Activated CD4-positive, alpha-beta T cell treated with anti-CD3 and anti-CD28 coated beads for 4 hours (primary cell): Measurements from ENCODE around the gene ITPR3.
A peak's percentile ranks its signal among the peaks of the same experiment; 100 is the strongest.

Experiments
- DNase-seq, 2 donors: peaks; one replicate each; pipeline ENCODE4 v3.0.0-alpha.2; 2020

Gene ITPR3

DNA sequence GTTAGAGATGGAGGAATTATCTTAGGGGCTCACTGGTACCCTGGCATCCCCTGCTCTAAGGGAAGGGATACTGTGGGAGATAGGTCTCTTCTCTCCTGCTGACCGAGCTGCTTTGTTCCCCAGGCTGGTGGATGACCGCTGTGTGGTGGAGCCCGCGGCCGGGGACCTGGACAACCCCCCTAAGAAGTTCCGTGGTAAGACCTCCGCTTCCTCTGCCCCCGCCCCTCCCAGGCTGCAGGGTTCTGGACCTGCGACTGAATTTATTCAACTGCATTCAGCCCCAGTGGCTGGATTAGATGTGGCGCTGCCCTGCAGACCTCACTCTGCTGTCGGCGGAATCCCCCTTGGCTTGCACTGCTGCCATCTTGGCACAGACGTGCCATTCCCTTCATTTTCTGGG lies 19.2 kb downstream of the ITPR3 start:
- DNase-seq, result no peak

DNA sequence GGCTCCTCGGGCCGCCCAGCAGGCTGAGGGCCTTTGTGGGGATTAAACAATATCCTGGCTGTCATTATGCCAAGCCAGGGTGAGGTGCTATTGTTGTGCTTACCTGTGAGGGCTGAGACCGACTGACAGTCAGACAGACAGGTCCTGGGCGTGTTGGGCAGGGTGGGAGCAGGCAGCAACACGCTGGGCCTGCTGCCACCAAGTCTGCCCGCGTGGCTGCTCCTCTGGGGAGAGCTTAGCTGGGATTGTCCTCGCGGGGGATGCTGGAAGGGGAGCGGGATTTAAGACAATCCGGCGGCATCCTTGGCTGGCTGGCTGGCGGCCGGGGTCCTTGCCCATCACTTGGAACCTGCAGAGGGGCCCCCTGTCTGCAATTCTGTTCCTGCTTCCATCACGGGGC lies 20.0 kb downstream of the ITPR3 start:
- no peak for DNase-seq

DNA sequence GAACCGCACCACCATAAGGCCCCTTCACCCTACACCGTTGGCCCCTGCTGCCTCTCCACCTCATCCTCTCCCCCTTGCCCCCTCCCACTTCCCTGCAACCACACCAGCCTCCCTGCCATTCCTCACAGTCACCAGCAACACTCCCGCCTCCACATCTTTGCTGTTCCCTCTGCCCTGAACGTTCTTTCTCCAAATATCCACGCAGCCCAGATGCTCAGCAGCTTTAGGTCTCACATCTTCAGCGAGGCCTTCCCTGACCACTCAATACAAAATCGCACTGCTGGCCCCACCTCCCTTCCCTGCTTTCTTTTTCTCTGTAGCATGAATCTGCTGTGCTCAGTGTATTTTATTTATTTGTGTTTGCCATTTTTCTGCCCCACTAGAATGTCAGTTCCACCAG lies 20.5 kb downstream of the ITPR3 start:
- DNase-seq, result no peak

DNA sequence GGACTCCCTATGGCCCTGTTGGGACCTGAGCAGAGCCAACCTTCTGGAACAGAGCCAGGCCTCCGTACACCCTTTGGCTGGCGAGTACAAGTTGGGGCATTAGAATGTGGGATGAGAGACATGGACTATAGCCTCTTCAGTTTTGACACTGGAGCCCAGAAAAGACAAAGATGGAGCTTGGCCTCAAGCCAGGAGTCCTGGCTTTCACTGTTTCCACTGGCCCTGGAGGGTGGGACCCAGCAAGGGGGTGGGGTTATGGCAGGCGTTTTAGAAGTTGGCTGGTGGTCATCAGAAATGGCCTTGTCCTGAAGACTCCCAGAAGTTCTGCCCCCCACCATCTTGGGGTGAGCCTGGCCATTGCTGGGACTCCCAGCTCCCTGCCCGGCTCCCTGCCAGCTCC lies 21.8 kb downstream of the ITPR3 start:
- DNase-seq, result no peak

DNA sequence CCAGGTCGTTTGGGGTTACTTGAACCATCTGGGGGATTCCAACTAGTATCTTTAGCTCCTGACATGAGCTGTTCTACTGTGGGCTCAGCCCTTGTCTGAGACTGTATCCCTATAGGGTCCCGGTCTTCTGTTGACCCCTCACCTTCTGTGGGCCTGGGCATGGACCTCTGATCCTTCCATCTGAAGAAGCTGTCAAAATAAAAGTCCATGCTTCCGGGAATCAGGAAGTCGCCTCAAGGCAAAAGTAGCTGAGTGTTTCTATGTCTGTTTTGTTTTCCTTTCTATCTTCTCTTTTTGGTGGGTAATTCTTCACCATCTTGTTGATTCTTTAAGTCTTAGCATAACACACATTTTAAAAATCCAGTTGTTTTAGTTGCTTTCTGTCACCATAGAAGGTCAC lies 30.3 kb downstream of the ITPR3 start:
- no peak for DNase-seq

DNA sequence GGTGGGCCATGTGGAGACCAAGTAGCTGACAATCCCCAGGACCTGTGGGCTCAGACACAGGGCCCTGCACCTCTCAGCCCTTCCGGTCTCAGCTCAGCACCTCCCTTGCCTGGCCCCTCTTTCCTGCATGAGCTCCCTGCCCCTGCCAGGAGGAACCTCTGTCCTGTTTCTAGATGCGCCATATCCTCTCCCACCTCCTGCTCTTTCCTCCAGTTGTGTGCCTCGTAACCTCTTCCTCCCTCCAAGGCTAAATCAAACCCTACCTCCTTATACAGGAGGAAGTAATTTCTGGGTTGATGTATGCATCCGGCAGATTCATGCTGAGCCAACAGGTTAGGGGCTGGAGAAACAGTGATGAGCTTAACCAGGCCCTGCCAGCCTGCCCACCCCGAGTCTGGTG lies 30.9 kb downstream of the ITPR3 start:
- DNase-seq, result no peak

DNA sequence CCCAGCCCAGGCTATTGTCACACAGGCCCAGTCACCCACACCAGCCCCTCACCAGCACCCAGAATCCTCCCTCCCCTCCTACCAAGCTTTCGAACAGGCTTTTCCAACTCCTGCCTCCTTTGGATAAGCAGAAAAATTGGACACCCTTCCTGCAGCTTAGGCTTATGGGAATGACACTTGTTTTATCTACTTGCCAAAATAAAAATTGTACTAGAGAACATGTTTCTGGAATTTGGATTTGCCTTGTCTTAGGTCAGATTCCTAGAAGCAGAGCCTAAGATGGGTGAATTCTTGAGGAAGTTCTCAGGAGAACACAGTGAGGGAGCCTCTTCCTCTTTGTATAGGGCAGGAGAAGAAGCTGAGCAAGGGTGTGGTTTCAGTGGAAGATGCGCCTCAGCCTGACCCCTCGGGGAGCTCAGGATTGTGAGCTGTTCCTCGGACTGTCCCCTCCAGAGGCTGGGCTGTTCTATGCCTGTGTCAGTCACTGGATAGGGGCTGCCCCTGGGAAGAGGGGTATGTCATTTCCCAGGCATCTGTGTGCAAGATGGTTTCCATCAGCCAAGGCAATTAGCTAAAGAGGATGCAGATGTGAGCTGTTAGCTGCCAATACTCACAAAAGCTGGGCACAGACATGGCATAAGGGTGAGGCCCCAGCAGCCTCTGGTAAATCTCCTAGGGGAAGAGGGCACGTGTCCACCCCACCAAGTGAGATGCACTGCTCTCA lies 33.9 kb downstream of the ITPR3 start:
- no peak for DNase-seq

DNA sequence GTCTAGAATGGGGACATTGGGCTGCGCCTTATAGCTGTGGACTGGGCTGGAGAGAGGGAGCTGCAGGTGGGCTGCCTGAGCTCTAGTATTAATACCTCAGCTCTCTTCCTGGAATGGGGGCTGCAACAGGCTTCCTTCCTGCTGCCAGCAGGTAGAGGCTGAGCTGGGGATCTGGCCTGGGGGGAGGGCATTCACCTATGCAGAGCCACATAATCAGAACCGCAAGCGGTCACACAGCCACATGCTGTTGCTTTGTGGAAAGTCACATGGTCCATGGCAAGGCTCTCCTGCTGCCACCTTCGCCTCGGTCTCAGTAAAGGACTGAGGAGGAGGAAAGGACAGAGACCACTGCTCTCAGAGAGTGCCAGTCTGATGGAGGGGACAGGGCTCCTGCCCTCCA lies 35.7 kb downstream of the ITPR3 start:
- no peak for DNase-seq

DNA sequence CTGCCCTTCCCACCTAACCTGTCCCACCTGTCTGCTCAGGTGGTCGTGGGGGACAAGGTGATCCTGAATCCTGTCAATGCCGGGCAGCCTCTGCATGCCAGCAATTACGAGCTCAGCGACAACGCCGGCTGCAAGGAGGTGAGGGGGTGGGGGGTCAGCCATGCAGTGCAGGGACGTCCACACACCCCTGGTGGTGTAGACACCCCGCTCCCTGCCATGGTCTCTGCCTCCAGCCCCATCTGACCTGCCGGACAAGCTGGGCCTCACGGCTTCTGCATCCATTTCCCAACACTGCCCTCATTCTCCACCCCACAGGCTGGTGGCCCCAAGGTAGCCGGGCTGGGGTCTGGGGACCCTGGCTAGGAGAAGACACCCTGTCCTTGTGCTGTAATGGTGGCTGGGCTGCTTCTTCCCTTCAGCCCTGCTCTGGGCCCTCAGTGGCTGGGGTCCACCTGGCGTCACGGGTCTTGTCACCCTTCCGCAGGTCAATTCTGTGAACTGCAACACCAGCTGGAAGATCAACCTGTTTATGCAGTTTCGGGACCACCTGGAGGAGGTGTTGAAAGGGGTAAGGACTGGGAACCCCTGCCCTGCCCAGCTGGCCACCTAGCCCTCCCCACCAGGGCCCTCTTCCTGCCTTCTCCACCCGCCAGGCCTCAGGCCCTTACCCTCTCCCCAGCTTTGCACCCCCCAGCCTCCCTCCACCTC lies 38.0 kb downstream of the ITPR3 start:
- DNase-seq, result no peak

DNA sequence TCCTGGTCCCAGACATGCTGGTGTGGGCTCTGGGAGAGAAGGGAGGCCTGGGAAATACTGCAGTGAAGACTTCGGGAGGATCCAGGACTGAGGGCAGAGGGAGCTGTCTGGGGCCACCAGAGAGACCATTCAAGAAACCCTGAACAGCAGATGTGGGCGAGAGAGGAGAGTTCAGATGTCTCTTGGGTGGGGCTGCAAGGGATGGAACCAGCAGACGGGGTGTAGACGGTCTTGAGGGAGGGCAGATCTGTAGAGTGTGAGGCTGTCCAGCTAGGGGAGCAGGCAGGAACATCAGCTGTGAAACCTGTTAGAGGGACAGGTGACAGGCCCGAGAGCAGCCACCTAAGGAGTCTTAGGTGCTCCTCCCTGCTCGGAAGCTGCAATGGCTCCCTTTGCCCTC lies 38.9 kb downstream of the ITPR3 start:
- DNase-seq, result no peak

DNA sequence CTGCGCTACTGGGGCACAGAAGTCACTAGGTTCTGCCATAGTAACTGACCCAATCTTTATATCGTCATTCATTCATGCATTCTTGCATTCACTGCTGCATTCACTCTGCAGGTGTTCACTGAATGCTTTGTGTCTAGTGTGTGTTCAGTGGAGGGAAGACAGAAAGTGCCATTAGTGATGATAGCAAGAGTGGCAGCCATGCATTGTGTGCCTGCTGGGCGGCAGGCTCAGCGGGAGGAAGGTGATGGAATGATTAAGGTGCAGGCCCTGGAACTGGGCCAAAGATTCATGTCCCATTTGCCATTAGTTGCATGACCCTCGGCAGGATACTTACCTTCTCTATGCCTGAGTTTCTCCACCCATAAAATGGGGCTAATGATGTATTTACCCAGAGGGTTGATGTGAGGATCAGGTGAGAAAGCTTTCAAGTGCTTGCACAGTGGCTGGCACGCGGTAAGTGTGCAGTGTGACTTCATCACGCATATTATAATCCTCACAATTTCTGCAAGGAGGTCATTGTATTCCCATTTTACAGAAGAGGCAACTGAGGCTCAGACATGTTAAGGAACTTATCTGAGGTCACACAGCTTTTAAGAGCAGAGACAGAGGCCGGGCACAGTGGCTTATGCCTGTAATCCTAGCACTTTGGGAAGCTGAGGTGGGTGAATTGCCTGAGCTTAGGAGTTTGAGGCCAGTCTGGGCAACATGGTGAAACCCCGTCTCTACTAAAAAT lies 40.1 kb downstream of the ITPR3 start:
- no peak for DNase-seq

DNA sequence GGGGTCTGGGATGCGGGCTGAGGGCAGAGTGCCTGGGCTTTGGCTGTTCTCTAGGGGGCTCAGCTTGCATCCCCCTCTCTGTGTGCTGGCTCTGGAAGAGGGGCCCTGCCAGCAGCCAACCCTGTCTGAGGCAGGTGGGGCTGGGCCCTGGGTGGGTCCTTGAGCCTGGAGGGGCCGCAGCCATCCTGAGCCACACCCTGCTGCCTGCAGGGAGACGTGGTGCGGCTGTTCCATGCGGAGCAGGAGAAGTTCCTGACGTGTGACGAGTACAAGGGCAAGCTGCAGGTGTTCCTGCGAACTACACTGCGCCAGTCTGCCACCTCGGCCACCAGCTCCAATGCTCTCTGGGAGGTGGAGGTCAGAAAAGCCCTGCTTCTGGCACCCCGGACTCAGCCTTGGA lies 41.2 kb downstream of the ITPR3 start:
- DNase-seq, result no peak

DNA sequence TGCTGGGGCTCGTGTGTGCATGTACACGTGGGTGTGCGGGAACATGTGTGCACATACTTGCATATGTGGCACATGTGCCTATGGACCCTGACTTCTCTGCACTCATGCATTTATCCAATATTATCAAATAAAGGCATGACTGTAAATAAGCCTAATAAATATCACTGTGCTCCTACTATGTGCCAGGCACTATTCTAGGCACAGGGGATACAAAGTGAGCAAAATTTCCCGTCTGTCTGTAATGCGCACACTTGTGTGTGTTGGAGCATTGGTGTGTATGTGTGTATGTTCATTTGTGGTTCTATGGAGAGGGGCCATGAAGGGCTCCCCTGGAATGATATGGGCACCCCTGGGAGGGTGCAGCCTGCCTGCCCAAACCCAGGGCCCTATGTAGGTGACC lies 41.9 kb downstream of the ITPR3 start:
- no peak for DNase-seq

DNA sequence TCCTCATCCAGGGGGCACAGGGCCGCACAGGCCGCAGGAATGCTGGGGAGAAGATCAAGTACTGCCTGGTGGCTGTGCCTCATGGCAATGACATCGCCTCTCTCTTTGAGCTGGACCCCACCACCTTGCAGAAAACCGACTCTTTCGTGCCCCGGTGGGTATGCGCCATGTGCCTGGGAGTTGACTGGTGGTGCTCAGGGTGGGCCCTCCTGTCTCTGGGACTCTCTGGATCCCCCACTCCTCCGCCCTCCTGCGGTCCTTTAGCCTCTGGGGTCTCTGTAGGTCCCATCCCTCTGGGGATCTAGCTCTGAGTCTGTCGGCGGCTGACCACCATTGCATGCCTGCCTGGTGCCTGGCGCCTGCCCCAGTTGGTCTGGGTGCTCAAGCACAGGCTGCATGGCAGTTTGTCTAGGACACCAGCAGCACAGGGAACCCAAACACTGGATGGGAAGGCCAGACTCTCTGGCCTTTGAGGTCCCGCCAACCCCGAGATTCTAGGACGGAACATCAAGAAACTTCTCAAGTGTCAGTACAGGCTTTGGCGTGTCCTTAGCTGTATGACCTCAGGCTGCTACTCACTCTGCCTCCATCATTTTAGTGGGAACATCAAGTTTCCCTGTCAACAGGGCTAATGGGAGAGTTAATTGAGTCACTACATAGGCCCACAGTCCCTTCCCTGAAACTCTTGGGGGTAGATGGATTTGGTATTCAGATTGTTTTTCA lies 42.8 kb downstream of the ITPR3 start:
- no peak for DNase-seq

DNA sequence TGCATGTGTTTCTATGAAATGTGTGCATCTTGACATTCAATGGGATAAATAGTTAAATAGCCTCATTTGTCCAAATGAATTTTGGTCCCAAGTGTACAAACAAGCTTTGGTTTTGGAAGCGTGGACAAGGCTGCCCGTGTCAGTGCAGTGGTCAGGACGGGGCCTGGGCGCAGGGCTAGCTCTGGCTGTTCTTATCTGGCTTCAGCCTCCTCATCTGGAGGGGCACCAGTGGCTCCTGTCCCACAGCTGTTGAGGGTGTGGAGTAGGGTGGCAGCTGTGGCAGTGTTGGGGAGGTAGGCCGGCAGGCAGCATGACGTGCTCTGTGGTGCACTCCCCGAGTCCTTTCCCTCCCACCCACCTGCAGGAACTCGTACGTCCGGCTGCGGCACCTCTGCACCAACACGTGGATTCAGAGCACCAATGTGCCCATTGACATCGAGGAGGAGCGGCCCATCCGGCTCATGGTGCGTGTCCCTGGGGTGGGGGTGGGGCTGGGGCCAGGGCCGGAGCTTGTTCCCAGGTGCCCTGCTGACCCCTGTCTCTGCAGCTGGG lies 43.5 kb downstream of the ITPR3 start:
- DNase-seq, result no peak

DNA sequence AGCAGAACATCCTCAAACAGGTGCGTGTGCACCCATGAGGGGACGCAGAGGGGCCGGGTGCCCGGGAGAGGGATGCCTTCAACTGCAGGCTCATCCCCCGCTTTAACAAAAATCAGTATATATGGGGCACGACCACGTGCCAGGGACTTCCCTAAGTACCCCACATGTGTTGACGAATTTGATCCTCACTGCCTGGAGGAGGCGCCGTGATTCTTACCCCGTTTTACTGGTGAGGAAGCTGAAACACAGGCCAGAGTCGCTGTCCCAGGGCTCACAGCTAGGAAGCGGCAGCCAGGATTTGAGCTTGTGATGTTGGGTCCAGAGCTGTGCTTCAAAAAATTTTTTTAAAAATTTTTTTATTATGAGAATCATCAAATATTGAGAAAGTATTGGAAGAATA lies 44.8 kb downstream of the ITPR3 start:
- DNase-seq, result no peak

DNA sequence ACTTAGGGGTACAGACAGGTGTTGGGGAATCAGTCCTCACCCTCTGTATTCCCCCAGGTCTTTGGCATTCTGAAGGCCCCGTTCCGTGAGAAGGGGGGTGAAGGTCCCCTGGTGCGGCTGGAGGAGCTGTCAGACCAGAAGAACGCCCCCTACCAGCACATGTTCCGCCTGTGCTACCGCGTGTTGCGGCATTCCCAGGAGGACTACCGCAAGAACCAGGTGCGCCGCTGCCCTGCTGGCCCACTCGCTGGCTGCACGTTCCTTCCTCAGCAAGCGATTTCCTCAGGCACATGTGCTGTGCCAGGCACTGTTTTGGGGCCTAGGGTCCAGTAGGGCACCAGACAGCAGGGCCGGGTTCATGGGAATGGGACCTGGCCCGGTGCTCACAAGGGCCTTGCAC lies 46.0 kb downstream of the ITPR3 start:
- DNase-seq, result no peak

DNA sequence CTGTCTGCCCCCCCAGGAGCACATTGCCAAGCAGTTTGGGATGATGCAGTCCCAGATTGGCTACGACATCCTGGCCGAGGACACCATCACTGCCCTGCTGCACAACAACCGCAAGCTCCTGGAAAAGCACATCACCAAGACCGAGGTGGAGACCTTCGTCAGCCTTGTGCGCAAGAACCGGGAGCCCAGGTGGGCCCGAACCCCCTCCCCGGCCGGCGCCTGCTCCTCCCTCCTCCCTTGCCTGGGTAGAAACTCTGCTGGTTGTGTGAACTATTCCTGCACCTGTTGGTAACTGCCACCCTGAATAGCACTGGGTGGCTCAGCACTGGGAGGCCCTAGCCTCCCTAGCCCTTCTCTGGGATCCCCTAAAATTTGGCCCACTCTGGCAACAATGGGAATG lies 46.7 kb downstream of the ITPR3 start:
- DNase-seq, result no peak

DNA sequence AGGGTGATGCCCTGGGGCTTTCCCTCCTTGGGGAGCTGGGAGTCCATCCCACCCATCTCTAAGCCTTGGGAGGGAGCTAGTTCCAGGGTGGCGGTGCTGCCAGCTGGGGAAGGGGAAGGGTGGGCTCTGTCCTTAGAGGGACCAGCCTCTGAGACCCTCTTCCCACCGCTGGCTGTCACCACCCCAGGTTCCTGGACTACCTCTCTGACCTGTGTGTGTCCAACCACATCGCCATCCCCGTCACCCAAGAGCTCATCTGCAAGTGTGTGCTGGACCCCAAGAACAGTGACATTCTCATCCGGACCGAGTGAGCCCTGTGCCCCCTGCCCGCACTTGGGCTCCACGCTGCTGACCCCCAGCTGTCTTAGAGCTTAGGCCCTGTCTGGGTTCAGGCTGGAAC lies 47.2 kb downstream of the ITPR3 start:
- no peak for DNase-seq

DNA sequence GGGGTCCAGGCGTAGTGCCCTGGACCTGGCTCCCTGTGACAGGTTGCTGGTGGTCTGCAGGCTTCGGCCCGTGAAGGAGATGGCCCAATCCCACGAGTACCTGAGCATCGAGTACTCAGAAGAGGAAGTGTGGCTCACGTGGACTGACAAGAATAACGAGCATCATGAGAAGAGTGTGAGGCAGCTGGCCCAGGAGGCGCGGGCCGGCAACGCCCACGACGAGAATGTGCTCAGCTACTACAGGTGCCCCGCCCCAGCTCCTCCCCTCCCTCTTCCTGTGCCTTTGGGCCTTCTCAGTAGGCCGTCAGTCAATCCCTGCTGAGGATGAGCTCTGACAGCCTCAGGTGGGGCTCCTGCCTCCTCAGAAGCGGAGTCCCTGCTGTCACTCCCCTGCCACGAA lies 47.8 kb downstream of the ITPR3 start:
- DNase-seq, result peak; percentile 57 to 62

DNA sequence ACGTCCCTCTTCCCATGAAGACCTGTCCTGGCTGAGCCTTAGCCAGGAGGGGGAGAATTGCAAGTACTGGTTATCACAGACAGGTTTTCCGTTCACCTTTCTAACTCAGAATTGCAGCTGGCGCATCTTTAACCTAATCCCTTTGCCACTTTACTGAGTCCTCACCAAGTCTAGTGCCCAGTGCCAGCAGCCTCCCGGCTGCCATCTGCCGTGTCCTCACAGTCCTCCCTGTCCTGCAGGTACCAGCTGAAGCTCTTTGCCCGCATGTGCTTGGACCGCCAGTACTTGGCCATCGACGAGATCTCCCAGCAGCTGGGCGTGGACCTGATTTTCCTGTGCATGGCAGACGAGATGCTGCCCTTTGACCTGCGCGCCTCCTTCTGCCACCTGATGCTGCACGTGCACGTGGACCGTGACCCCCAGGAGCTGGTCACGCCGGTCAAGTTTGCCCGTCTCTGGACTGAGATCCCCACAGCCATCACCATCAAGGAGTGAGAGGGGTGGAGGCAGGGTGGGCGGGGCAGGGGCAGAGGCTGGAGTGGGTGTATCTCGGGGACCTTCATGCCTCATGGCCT lies 49.1 kb downstream of the ITPR3 start:
- no peak for DNase-seq

DNA sequence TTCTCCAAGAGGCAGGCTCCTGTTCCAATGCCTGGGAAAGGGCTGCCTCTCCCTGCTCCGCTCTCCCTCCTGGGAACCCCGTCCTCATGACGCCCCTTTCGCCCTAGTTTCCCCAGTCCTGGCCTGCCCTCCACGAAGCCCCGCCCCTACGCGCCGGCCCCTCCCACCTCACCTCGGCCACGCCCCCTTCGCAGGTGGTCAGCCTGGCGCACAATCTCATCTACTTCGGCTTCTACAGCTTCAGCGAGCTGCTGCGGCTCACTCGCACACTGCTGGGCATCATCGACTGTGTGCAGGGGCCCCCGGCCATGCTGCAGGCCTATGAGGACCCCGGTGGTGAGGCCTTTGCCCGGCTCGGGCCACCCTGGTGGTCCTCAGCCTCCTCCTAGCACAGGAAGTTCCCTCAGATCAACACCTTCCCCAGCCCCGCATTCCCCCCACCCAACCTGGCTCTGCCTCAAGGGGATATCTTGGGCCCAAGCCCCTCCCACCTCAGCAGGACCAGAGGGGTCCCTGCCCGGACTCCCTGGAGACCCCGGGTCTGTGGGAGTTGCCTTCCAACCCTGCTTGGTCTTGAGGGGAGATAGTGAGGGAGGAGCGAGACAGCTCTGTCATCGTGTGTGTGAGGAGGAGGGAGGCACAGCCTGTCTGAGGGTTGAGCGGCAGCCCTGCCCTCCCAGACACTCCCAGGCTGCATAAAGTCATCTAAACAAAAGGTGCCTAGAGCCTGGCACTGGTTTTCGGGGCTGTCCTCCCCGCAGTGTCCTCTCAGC lies 50.0 kb downstream of the ITPR3 start:
- no peak for DNase-seq
